Neural cell (in vitro differentiated cells): ENCODE data around the gene SLC2A13. TPM values are rescaled to one million over a fixed set of nuclear protein-coding genes. Genes with fewer than 3 reads are reported as not detected.

Source experiments
- H2AFZ ChIP-seq: fragments of 200-600, 300-800 bp; sonication (generic), shearing (Covaris generic); 2 replicates; pipeline ENCODE4 v1.6.0; 2014; ENCODE audit warnings: low read depth, mild to moderate bottlenecking, antibody characterized with exemption, low read length, moderate library complexity
- H3F3A ChIP-seq: fragments of 200-600 bp; shearing (Covaris generic); 2 replicates; pipeline ENCODE4 v1.6.1; 2016; ENCODE audit warnings: mild to moderate bottlenecking, moderate library complexity, mixed read lengths, antibody characterized with exemption, low read length; ENCODE audit not compliant: insufficient read depth, poor library complexity, severe bottlenecking
- H3K27ac ChIP-seq: fragments of 200-600, 300-800 bp; sonication (generic), shearing (Covaris generic); 2 replicates; pipeline ENCODE4 v1.5.1; 2014; ENCODE audit warnings: mild to moderate bottlenecking, low read length, moderate library complexity
- H3K27me3 ChIP-seq: fragments of 300-800, 200-600 bp; sonication (generic), shearing (Covaris generic); 2 replicates; pipeline ENCODE4 v1.6.0; 2014; ENCODE audit warnings: mild to moderate bottlenecking, low read depth, low read length, moderate library complexity; ENCODE audit not compliant: insufficient read depth
- H3K36me3 ChIP-seq: fragments of 300-800, 200-600 bp; sonication (generic), shearing (Covaris generic); 2 replicates; pipeline ENCODE4 v1.5.1; 2014; ENCODE audit warnings: mild to moderate bottlenecking, antibody characterized with exemption, low read length, moderate library complexity; ENCODE audit not compliant: insufficient read depth
- H3K4me2 ChIP-seq: fragments of 300-800, 200-600 bp; sonication (generic), shearing (Covaris generic); 2 replicates; pipeline ENCODE4 v1.6.0; 2014; ENCODE audit warnings: mild to moderate bottlenecking, low read length
- H3K4me3 ChIP-seq: fragments of 300-800, 200-600 bp; sonication (generic), shearing (Covaris generic); 2 replicates; pipeline ENCODE4 v1.5.1; 2014; ENCODE audit warnings: mild to moderate bottlenecking, low read length, moderate library complexity
- H3K79me2 ChIP-seq: fragments of 200-600 bp; shearing (Covaris generic); replicated peaks from 2 replicates; pipeline ENCODE4 v1.6.0; 2014; ENCODE audit warnings: mild to moderate bottlenecking, low read length, moderate library complexity; ENCODE audit not compliant: insufficient read depth
- H3K9ac ChIP-seq: fragments of 300-800, 200-600 bp; sonication (generic), shearing (Covaris generic); 2 replicates; pipeline ENCODE4 v1.6.1; 2016; ENCODE audit warnings: mild to moderate bottlenecking, low read length, mixed read lengths
- H3K9me2 ChIP-seq: fragments of 200-600 bp; shearing (Covaris generic); 2 replicates; pipeline ENCODE4 v1.6.1; 2016; ENCODE audit warnings: mild to moderate bottlenecking, low read length, mixed read lengths; ENCODE audit not compliant: insufficient read depth
- H3K9me3 ChIP-seq: fragments of 200-600, 300-800 bp; sonication (generic), shearing (Covaris generic); 2 replicates; pipeline ENCODE4 v1.6.1; 2016; ENCODE audit warnings: mild to moderate bottlenecking, mixed run types, low read length, moderate library complexity, mixed read lengths
- H4K20me1 ChIP-seq: fragments of 200-600 bp; shearing (Covaris generic); 2 replicates; pipeline ENCODE4 v1.6.1; 2016; ENCODE audit warnings: mild to moderate bottlenecking, mixed run types; ENCODE audit not compliant: insufficient read depth
- CTCF ChIP-seq: fragments of 450-650 bp; IDR thresholded peaks from 2 replicates; pipeline ENCODE4 v1.5.1; 2014; ENCODE audit warnings: antibody characterized with exemption, mild to moderate bottlenecking, moderate library complexity; ENCODE audit not compliant: poor library complexity, severe bottlenecking
- EP300 ChIP-seq: fragments of 450-650 bp; conservative IDR thresholded peaks from 2 replicates; pipeline ENCODE4 v1.6.1; 2014; ENCODE audit warnings: antibody characterized with exemption, mild to moderate bottlenecking, moderate library complexity; ENCODE audit not compliant: poor library complexity, severe bottlenecking
- EZH2 ChIP-seq: fragments of 200-600, 300-800 bp; shearing (Covaris generic), sonication (generic); IDR thresholded peaks from 2 replicates; pipeline ENCODE4 v1.6.1; 2014; ENCODE audit warnings: antibody characterized with exemption, low read length, borderline replicate concordance, mild to moderate bottlenecking; ENCODE audit not compliant: insufficient read depth, poor library complexity, severe bottlenecking
- MXI1 ChIP-seq: fragments of 450-650 bp; conservative IDR thresholded peaks from 2 replicates; pipeline ENCODE4 v1.6.1; 2014; ENCODE audit warnings: antibody characterized with exemption, mild to moderate bottlenecking; ENCODE audit not compliant: poor library complexity, severe bottlenecking
- POLR2AphosphoS5 ChIP-seq: IDR thresholded peaks from 2 replicates; pipeline ENCODE4 v1.6.1; 2012
- RAD21 ChIP-seq: fragments of 450-650 bp; conservative IDR thresholded peaks from 2 replicates; pipeline ENCODE4 v1.6.1; 2014; ENCODE audit warnings: antibody characterized with exemption, mild to moderate bottlenecking, moderate library complexity
- SMC3 ChIP-seq: fragments of 450-650 bp; conservative IDR thresholded peaks from 2 replicates; pipeline ENCODE4 v1.6.1; 2014; ENCODE audit warnings: antibody characterized with exemption, mild to moderate bottlenecking, moderate library complexity; ENCODE audit not compliant: poor library complexity
- TAF1 ChIP-seq: IDR thresholded peaks from 2 replicates; pipeline ENCODE4 v1.6.1; 2012; ENCODE audit warnings: low read depth
- polyA plus RNA-seq: library from polyadenylated mRNA; depleted of rRNA; stranded (reverse); fragments of >200 nt; gene quantifications from 2 replicates; pipeline ENCODE4 v1.2.3, GENCODE V29; 2014
- TF ChIP-seq, protein P1 (sequence below): IDR thresholded peaks from 2 replicates; pipeline ENCODE4 v1.6.1; 2012; ENCODE audit warnings: borderline replicate concordance

Gene SLC2A13
- polyA plus RNA-seq, 1 donor from 2014 or later: 10.7 TPM

GRCh38 chr12:39884616-39885125 is 221.2 kb downstream of the SLC2A13 start:
- Histone ChIP-seq H2AFZ (no peak overlapping the region), H3F3A (no peaks in the 10 kb centered on the region), H3K9ac (no peak overlapping the region), H3K9me2 (no peaks in the 10 kb centered on the region), H3K9me3 (no peaks in the 10 kb centered on the region), H4K20me1 (no peaks in the 10 kb centered on the region), H3K27me3 (no peaks in the 10 kb centered on the region), H3K4me3 (no peak overlapping the region), H3K4me2 (no peak overlapping the region), H3K27ac (no peak overlapping the region), H3K79me2 (no peaks in the 10 kb centered on the region), H3K36me3 (no peaks in the 10 kb centered on the region)
- TF ChIP-seq EP300 (no peak), MXI1 (no peak), SMC3 (no peak), CTCF (no peak), TAF1 (no peak), RAD21 (no peak), EZH2 (no peak), POLR2AphosphoS5 (no peak)
- TF ChIP-seq, protein P1, sequence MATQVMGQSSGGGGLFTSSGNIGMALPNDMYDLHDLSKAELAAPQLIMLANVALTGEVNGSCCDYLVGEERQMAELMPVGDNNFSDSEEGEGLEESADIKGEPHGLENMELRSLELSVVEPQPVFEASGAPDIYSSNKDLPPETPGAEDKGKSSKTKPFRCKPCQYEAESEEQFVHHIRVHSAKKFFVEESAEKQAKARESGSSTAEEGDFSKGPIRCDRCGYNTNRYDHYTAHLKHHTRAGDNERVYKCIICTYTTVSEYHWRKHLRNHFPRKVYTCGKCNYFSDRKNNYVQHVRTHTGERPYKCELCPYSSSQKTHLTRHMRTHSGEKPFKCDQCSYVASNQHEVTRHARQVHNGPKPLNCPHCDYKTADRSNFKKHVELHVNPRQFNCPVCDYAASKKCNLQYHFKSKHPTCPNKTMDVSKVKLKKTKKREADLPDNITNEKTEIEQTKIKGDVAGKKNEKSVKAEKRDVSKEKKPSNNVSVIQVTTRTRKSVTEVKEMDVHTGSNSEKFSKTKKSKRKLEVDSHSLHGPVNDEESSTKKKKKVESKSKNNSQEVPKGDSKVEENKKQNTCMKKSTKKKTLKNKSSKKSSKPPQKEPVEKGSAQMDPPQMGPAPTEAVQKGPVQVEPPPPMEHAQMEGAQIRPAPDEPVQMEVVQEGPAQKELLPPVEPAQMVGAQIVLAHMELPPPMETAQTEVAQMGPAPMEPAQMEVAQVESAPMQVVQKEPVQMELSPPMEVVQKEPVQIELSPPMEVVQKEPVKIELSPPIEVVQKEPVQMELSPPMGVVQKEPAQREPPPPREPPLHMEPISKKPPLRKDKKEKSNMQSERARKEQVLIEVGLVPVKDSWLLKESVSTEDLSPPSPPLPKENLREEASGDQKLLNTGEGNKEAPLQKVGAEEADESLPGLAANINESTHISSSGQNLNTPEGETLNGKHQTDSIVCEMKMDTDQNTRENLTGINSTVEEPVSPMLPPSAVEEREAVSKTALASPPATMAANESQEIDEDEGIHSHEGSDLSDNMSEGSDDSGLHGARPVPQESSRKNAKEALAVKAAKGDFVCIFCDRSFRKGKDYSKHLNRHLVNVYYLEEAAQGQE: no peak

DNA sequence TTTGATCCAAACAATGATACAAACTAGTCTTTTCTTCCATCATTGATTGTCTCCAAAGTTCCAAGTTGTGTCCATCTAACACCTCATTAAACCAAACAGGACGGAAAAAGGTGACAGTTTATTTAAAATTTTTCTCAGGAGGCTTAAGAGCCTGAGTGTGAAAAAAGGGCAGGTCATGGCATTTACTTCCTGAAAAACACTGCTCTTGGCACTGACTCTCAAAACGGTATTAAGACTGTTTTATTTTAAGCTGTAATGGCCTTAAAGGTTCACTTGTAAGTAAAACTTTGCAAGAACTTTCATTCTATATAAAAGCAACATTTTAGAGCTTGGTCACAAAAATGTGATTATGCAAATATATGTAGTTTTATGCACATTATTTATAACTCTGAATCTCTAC is 222.5 kb downstream of the SLC2A13 start:
- Histone ChIP-seq H3K9me2 (no peaks in the 10 kb centered on the region), H4K20me1 (no peaks in the 10 kb centered on the region), H3F3A (no peaks in the 10 kb centered on the region), H3K9me3 (peaks cover 9% of the 10 kb centered on the region), H3K27me3 (no peaks in the 10 kb centered on the region), H3K27ac (no peak overlapping the region), H3K36me3 (no peaks in the 10 kb centered on the region), H3K9ac (no peak overlapping the region), H2AFZ (no peak overlapping the region), H3K79me2 (no peaks in the 10 kb centered on the region), H3K4me2 (no peak overlapping the region), H3K4me3 (no peak overlapping the region)
- TF ChIP-seq EP300 (no peak), MXI1 (no peak), RAD21 (no peak), TAF1 (no peak), POLR2AphosphoS5 (no peak), CTCF (no peak), EZH2 (no peak), SMC3 (no peak)
- TF ChIP-seq, protein P1: no peak
